ENCODE data around the gene ZFP92.

ZFP92 gene

GRCh38 chrX:153456161-153456560, 44.9 kb downstream of the ZFP92 start:
- DNase-seq (ENCODE audit: low read depth), result no peak

- no peak for DNase-seq (ENCODE audit: low read depth)
These were observed 45.4 kb downstream of the ZFP92 start for GRCh38 chrX:153456704-153457103.

GRCh38 chrX:153457136-153457825, 46.0 kb downstream of the ZFP92 start:
- DNase-seq (ENCODE audit: low read depth), result no peak

GRCh38 chrX:153457827-153458466, 46.7 kb downstream of the ZFP92 start:
- DNase-seq (ENCODE audit: low read depth), result no peak

- no peak for DNase-seq (ENCODE audit: low read depth)
These were observed 47.2 kb downstream of the ZFP92 start for GRCh38 chrX:153458476-153458875.

GRCh38 chrX:153459986-153460385, 48.7 kb downstream of the ZFP92 start:
- no peak for DNase-seq (ENCODE audit: low read depth)

- DNase-seq (ENCODE audit: low read depth), result no peak
These were observed 49.6 kb downstream of the ZFP92 start for GRCh38 chrX:153460826-153461225.
